ENCODE measurements around the gene FOXK2. TPM values are rescaled to one million over a fixed set of nuclear protein-coding genes. Genes with fewer than 3 reads are reported as not detected.
A peak's percentile ranks its signal among the peaks of the same experiment; 100 is the strongest.
"Not testable (repeated sequence)": the region's sequence is repeated elsewhere in the genome, so short reads cannot be mapped to it uniquely, and the experiment has no call there.

Gene FOXK2
- total and polyA plus RNA-seq, 5 donors from 2014 or later, result 2.2 to 55.6 (median 4.2) TPM

DNA sequence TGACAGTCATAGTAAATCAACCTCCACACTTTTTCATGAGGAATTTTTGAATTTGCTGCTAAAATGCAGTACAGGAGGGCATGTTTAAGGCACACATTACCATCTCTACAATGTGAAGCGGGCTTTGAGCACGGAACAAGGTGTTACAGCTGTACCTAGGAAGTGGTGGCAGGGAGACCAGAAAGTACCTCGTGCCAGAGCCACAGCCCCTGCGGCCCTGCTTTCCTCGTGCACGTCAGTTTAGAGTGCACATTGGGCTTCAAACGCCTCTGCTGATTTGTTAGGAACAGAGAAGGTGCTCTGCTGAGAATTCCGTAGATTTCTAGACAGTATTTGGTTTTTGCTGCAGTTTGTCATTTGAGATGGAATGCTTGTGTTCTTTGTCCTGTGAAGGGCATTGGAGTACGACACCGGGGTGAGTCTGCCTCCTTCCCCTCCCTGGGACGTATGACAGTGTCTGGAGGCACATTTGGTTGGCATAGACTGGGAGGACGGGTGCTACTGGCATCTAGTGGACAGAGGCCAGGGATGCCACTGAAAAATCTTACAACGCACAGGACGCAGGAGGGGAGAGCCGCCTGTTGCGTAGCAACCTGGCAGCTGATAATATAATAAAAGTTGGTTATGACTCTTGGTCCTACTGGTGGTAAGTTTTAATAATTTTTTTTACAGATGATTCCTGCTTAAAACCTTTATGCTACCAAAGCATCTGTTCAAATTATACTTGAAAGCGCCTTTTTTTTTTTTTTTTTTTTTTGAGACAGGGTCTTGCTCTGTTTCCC lies 9.1 kb downstream of the FOXK2 start:
- Histone ChIP-seq H3K27me3 (ENCODE audit: control insufficient read depth, insufficient read depth, low read length) (no peaks in the 10 kb centered on the region), H3K36me3 (ENCODE audit: control insufficient read depth, insufficient read depth, low read length) (no peaks in the 10 kb centered on the region), H3K4me3 (ENCODE audit: low read depth, low read length) (no peak overlapping the region), H3K9me3 (ENCODE audit: control insufficient read depth in 2 of 2, low read length in 2 of 2) (no peaks in the 10 kb centered on the region), H3K27ac (ENCODE audit: insufficient read depth, low read length, poor library complexity, severe bottlenecking) (no peak overlapping the region), H3K4me1 (ENCODE audit: control insufficient read depth, insufficient read depth, low read length, poor library complexity, severe bottlenecking) (peaks cover 39% of the 10 kb centered on the region)
- Mint-ChIP-seq H3K27ac (peak overlapping the region in 1 of 3 donors; percentile 68), H3K27me3 (no peaks in the 10 kb centered on the region), H3K9me3 (no peaks in the 10 kb centered on the region), H3K4me1 (peaks cover 22 to 67% (median 55%) of the 10 kb centered on the region in 4 donors), H3K4me3 (peak overlapping the region; percentile 9 to 64 (median 50)), H3K36me3 (peaks cover 12% of the 10 kb centered on the region)
- DNase-seq, result no peak
- ATAC-seq (ENCODE audit: low read depth in 2 of 2), result no peak

DNA sequence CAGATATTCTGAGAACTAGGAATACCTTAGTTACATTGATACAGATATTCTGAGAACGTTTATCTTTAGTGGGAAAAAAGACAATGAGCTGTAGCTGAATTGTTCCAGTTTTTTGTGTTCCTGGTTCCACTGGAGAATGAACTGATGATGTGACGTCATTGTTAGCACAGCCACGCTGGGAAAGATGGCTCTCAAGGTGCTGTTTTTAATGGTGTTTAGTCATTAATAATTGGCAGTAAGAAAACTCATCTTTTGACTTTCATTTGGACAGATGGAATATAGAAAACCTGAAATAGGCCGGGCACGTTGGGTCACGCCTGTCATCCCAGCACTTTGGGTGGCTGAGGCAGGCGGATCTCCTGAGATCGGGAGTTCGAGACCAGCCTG lies 10.4 kb downstream of the FOXK2 start:
- H3K4me3 ChIP-seq (ENCODE audit: low read depth, low read length), result no peak overlapping the region
- no peaks in the 10 kb centered on the region for H3K36me3 ChIP-seq (ENCODE audit: control insufficient read depth, insufficient read depth, low read length)
- H3K36me3 Mint-ChIP-seq, result peaks cover 15% of the 10 kb centered on the region
- H3K4me1 ChIP-seq (ENCODE audit: control insufficient read depth, insufficient read depth, low read length, poor library complexity, severe bottlenecking), result peaks cover 33% of the 10 kb centered on the region
- no peaks in the 10 kb centered on the region for H3K9me3 ChIP-seq (ENCODE audit: control insufficient read depth in 2 of 2, low read length in 2 of 2)
- no peaks in the 10 kb centered on the region for H3K9me3 Mint-ChIP-seq
- peaks cover 32 to 69% (median 58%) of the 10 kb centered on the region in 4 donors for H3K4me1 Mint-ChIP-seq
- H3K27ac ChIP-seq (ENCODE audit: insufficient read depth, low read length, poor library complexity, severe bottlenecking), result no peak overlapping the region
- no peaks in the 10 kb centered on the region for H3K27me3 Mint-ChIP-seq
- H3K27ac Mint-ChIP-seq, result no peak overlapping the region
- peak overlapping the region in 1 of 4 donors; percentile 71 for H3K4me3 Mint-ChIP-seq
- H3K27me3 ChIP-seq (ENCODE audit: control insufficient read depth, insufficient read depth, low read length), result no peaks in the 10 kb centered on the region
- no peak for DNase-seq
- no peak for ATAC-seq (ENCODE audit: low read depth in 2 of 2)

- peak in 1 of 2 donors; percentile 58 for ATAC-seq (ENCODE audit: low read depth in 2 of 2)
- DNase-seq, result peak in 1 of 3 donors; percentile 42
- Mint-ChIP-seq H3K9me3 (no peaks in the 10 kb centered on the region), H3K4me1 (peaks cover 36 to 72% (median 62%) of the 10 kb centered on the region in 4 donors), H3K27me3 (no peaks in the 10 kb centered on the region), H3K36me3 (peaks cover 8% of the 10 kb centered on the region), H3K27ac (peak overlapping the region; percentile 57 to 90 (median 82)), H3K4me3 (peak overlapping the region; percentile 31 to 65 (median 52))
- Histone ChIP-seq H3K4me1 (ENCODE audit: control insufficient read depth, insufficient read depth, low read length, poor library complexity, severe bottlenecking) (peaks cover 29% of the 10 kb centered on the region), H3K36me3 (ENCODE audit: control insufficient read depth, insufficient read depth, low read length) (no peaks in the 10 kb centered on the region), H3K9me3 (ENCODE audit: control insufficient read depth in 2 of 2, low read length in 2 of 2) (no peaks in the 10 kb centered on the region), H3K27ac (ENCODE audit: insufficient read depth, low read length, poor library complexity, severe bottlenecking) (no peak overlapping the region), H3K4me3 (ENCODE audit: low read depth, low read length) (peak overlapping the region; percentile 45), H3K27me3 (ENCODE audit: control insufficient read depth, insufficient read depth, low read length) (no peaks in the 10 kb centered on the region)
Observed at GRCh38 chr17:82531431-82531881, 11.9 kb downstream of the FOXK2 start.

DNA sequence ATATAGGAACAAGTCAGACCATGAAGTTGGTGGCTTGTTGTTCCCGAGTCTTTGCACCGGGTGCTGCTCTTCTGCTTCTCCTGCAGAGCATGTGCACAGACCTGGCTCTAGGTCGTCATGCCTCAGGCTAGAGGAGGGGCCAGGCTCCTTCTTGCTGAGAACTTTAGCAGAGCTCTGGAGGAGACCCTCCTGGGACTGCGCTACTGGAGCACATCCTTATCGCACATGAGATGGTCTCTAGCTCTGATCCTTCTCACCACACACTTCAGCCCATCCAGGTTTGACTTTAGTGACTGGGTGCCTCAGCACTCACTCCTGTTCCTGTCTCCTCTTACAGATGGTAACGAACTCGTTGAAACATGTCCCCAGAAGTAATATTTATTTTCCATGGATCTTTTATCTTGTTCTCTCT lies 14.9 kb downstream of the FOXK2 start:
- Histone ChIP-seq H3K4me3 (ENCODE audit: low read depth, low read length) (no peak overlapping the region), H3K36me3 (ENCODE audit: control insufficient read depth, insufficient read depth, low read length) (no peaks in the 10 kb centered on the region), H3K27ac (ENCODE audit: insufficient read depth, low read length, poor library complexity, severe bottlenecking) (no peak overlapping the region), H3K27me3 (ENCODE audit: control insufficient read depth, insufficient read depth, low read length) (no peaks in the 10 kb centered on the region), H3K9me3 (ENCODE audit: control insufficient read depth in 2 of 2, low read length in 2 of 2) (no peaks in the 10 kb centered on the region), H3K4me1 (ENCODE audit: control insufficient read depth, insufficient read depth, low read length, poor library complexity, severe bottlenecking) (peaks cover 26% of the 10 kb centered on the region)
- Mint-ChIP-seq H3K27ac (peak overlapping the region; percentile 38 to 76 (median 67)), H3K4me1 (peaks cover 32 to 68% (median 58%) of the 10 kb centered on the region in 4 donors), H3K9me3 (no peaks in the 10 kb centered on the region), H3K36me3 (peaks cover 8% of the 10 kb centered on the region), H3K4me3 (peak overlapping the region in 1 of 4 donors; percentile 34), H3K27me3 (no peaks in the 10 kb centered on the region)
- ATAC-seq (ENCODE audit: low read depth in 2 of 2), result no peak
- DNase-seq, result no peak

- H3K27me3 ChIP-seq (ENCODE audit: control insufficient read depth, insufficient read depth, low read length), result no peaks in the 10 kb centered on the region
- H3K36me3 Mint-ChIP-seq, result peaks cover 3% of the 10 kb centered on the region
- H3K9me3 ChIP-seq (ENCODE audit: control insufficient read depth in 2 of 2, low read length in 2 of 2), result no peaks in the 10 kb centered on the region
- no peaks in the 10 kb centered on the region for H3K27me3 Mint-ChIP-seq
- H3K9me3 Mint-ChIP-seq, result no peaks in the 10 kb centered on the region
- no peak overlapping the region for H3K4me3 ChIP-seq (ENCODE audit: low read depth, low read length)
- H3K27ac ChIP-seq (ENCODE audit: insufficient read depth, low read length, poor library complexity, severe bottlenecking), result no peak overlapping the region
- DNase-seq (no peak), ATAC-seq (ENCODE audit: low read depth in 2 of 2) (no peak)
- no peaks in the 10 kb centered on the region for H3K36me3 ChIP-seq (ENCODE audit: control insufficient read depth, insufficient read depth, low read length)
- peaks cover 27 to 58% (median 49%) of the 10 kb centered on the region in 4 donors for H3K4me1 Mint-ChIP-seq
- H3K4me1 ChIP-seq (ENCODE audit: control insufficient read depth, insufficient read depth, low read length, poor library complexity, severe bottlenecking), result peaks cover 12% of the 10 kb centered on the region
- peak overlapping the region; percentile 33 to 69 (median 54) for H3K4me3 Mint-ChIP-seq
- H3K27ac Mint-ChIP-seq, result peak overlapping the region in 2 of 3 donors; percentile 73 to 89
Observed at GRCh38 chr17:82536512-82537201, 17.1 kb downstream of the FOXK2 start.

DNA sequence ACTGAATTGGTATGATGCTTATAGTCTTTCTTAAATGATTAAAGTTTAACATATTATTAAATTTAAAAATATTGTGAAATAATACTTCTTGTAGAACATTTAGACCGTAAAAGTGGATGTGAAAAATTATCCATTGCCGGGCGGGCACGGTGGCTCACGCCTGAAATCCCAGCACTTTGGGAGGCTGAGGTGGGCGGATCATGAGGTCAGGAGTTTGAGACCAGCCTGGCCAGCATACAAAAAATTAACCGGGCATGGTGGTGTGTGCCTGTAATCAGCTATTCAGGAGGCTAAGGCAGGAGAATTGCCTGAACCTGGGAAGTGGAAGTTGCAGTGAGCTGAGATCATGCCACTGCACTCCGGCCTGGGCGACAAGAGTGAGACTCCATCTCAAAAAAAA lies 17.7 kb downstream of the FOXK2 start:
- not testable (repeated sequence) for H3K4me3 ChIP-seq (ENCODE audit: low read depth, low read length); H3K27me3 Mint-ChIP-seq; H3K36me3 ChIP-seq (ENCODE audit: control insufficient read depth, insufficient read depth, low read length); H3K4me3 Mint-ChIP-seq; H3K9me3 ChIP-seq (ENCODE audit: control insufficient read depth in 2 of 2, low read length in 2 of 2); H3K27ac ChIP-seq (ENCODE audit: insufficient read depth, low read length, poor library complexity, severe bottlenecking); H3K9me3 Mint-ChIP-seq; H3K36me3 Mint-ChIP-seq; ATAC-seq (ENCODE audit: low read depth in 2 of 2); DNase-seq; H3K27me3 ChIP-seq (ENCODE audit: control insufficient read depth, insufficient read depth, low read length)
- Mint-ChIP-seq H3K4me1 (peaks cover 27 to 57% (median 48%) of the 10 kb centered on the region in 4 donors), H3K27ac (peak overlapping the region in 1 of 3 donors; percentile 74)
- peaks cover 10% of the 10 kb centered on the region for H3K4me1 ChIP-seq (ENCODE audit: control insufficient read depth, insufficient read depth, low read length, poor library complexity, severe bottlenecking)

GRCh38 chr17:82539076-82539475 lies 19.5 kb downstream of the FOXK2 start:
- ATAC-seq (ENCODE audit: low read depth in 2 of 2); DNase-seq; H3K27me3 ChIP-seq (ENCODE audit: control insufficient read depth, insufficient read depth, low read length); H3K36me3 ChIP-seq (ENCODE audit: control insufficient read depth, insufficient read depth, low read length); H3K9me3 Mint-ChIP-seq; H3K9me3 ChIP-seq (ENCODE audit: control insufficient read depth in 2 of 2, low read length in 2 of 2); H3K27me3 Mint-ChIP-seq; H3K36me3 Mint-ChIP-seq; H3K27ac ChIP-seq (ENCODE audit: insufficient read depth, low read length, poor library complexity, severe bottlenecking); H3K4me3 ChIP-seq (ENCODE audit: low read depth, low read length): not testable (repeated sequence)
- H3K4me3 Mint-ChIP-seq, result peak overlapping the region in 2 of 4 donors; percentile 25 to 66
- peaks cover 23 to 65% (median 48%) of the 10 kb centered on the region in 4 donors for H3K4me1 Mint-ChIP-seq
- peaks cover 10% of the 10 kb centered on the region for H3K4me1 ChIP-seq (ENCODE audit: control insufficient read depth, insufficient read depth, low read length, poor library complexity, severe bottlenecking)
- peak overlapping the region in 1 of 3 donors; percentile 54 for H3K27ac Mint-ChIP-seq

All from CD4-positive, CD25-positive, alpha-beta regulatory T cell (primary cell).